K562 (cell line): ENCODE results near the gene CEMIP2. TPM values are rescaled to one million over a fixed set of nuclear protein-coding genes. Genes with fewer than 3 reads are reported as not detected.
A peak's percentile ranks its signal among the peaks of the same experiment; 100 is the strongest.

Experiments
- ELF2 ChIP-seq: fragments of 250-450 bp; sonication (Bioruptor Pico); IDR thresholded peaks from 2 replicates; pipeline ENCODE4 v1.5.0; 2021; ENCODE audit warnings: mild to moderate bottlenecking
- EP400 ChIP-seq: fragments of 450-650 bp; IDR thresholded peaks from 2 replicates; pipeline ENCODE4 v1.6.1; 2017; ENCODE audit warnings: antibody characterized with exemption, mild to moderate bottlenecking, moderate library complexity
- ETV6 ChIP-seq, 3 experiments: fragments of 150-350 bp in 1 of 3; sonication (generic) in 1 of 3; formaldehyde crosslinking in 1 of 3; IDR thresholded peaks; 2 replicates each; pipeline versions ENCODE4 v1.6.1 to v1.8.0; 2014 to 2022; ENCODE audit warnings: borderline replicate concordance in 2 of 3, low read depth in 2 of 3, antibody characterized with exemption in 1 of 3, low read length in 1 of 3, mild to moderate bottlenecking in 1 of 3, missing genetic modification reagents in 1 of 3
- HNRNPH1 ChIP-seq: fragments of 200-400 bp; formaldehyde crosslinking; optimal IDR thresholded peaks from 2 replicates; pipeline ENCODE3; 2017; ENCODE audit warnings: low read depth, mild to moderate bottlenecking, low read length, moderate library complexity
- IRF2 ChIP-seq: sonication (generic); formaldehyde crosslinking; IDR thresholded peaks from 2 replicates; pipeline ENCODE4 v1.8.1; 2022; ENCODE audit warnings: mild to moderate bottlenecking, missing genetic modification reagents
- MCM3 ChIP-seq: fragments of 450-650 bp; IDR thresholded peaks from 2 replicates; pipeline ENCODE4 v1.6.1; 2016
- PPARD ChIP-seq: fragments of 250-450 bp; sonication (Bioruptor Pico); IDR thresholded peaks from 2 replicates; pipeline ENCODE4 v1.8.0; 2022; ENCODE audit warnings: inconsistent platforms, mild to moderate bottlenecking, moderate library complexity
- RHOXF2B ChIP-seq: fragments of 250-450 bp; sonication (Bioruptor Pico); conservative IDR thresholded peaks from 2 replicates; pipeline ENCODE4 v1.5.1; 2021
- SNIP1 ChIP-seq: fragments of 450-650 bp; IDR thresholded peaks from 2 replicates; pipeline ENCODE4 v1.7.1; 2017; ENCODE audit warnings: low read depth, mild to moderate bottlenecking
- SNRNP70 ChIP-seq: fragments of 200-400 bp; formaldehyde crosslinking; optimal IDR thresholded peaks from 2 replicates; pipeline ENCODE3; 2017; ENCODE audit warnings: low read depth, low read length
- ZBTB43 ChIP-seq: sonication (generic); formaldehyde crosslinking; IDR thresholded peaks from 2 replicates; pipeline ENCODE4 v1.8.0; 2023; ENCODE audit warnings: mild to moderate bottlenecking, missing genetic modification reagents
- polyA plus RNA-seq, 8 experiments: library from polyadenylated mRNA; depleted of rRNA in 4 of 8; stranded (reverse) in 5 of 8; unstranded in 3 of 8; fragments of >200 nt; fragmentation: Nextera tagmentation in 2 of 8; fragmentation: Illumina TruSeq in 1 of 8; extraction: Ambion mirVana in 2 of 8; extraction: Trizol in 1 of 8; gene quantifications; 2 replicates each; pipeline versions ENCODE4 v1.2.1 to v1.2.3, GENCODE V29; 2011 to 2014; ENCODE audit warnings: inconsistent platforms in 1 of 8, missing spikeins in 1 of 8
- total RNA-seq, 7 experiments: library from RNA; depleted of rRNA in 6 of 7; stranded (reverse); fragments of >200 nt in 6 of 7; fragmentation: Illumina TruSeq in 2 of 7; extraction: Trizol in 2 of 7; gene quantifications; 2 replicates each; pipeline versions ENCODE4 v1.2.1 to v1.2.3, GENCODE V29; 2011 to 2021; ENCODE audit warnings: low replicate concordance in 1 of 7
- TF ChIP-seq, protein P1 (sequence below), 2 experiments: fragments of 450-650 bp; IDR thresholded peaks; 2 replicates each; pipeline ENCODE4 v1.6.1; 2016; ENCODE audit warnings: mild to moderate bottlenecking in 2 of 2, borderline replicate concordance in 1 of 2, low read depth in 1 of 2, moderate library complexity in 1 of 2
- TF ChIP-seq, protein P2 (sequence below): IDR thresholded peaks from 2 replicates; pipeline ENCODE4 v1.6.1; 2011; ENCODE audit not compliant: insufficient read length; ENCODE audit errors: extremely low read depth
- TF ChIP-seq, protein P3 (sequence below): fragments of 450-650 bp; formaldehyde crosslinking; IDR thresholded peaks from 2 replicates; pipeline ENCODE4 v1.4.0; 2022; ENCODE audit warnings: missing genetic modification characterization

The CEMIP2 gene
- total and polyA plus RNA-seq, 9 of the 15 experiments (the other 6 are each of a cell fraction or from before 2014, with no cell fraction given), result 5.4 to 29.9 (median 14.2) TPM

DNA sequence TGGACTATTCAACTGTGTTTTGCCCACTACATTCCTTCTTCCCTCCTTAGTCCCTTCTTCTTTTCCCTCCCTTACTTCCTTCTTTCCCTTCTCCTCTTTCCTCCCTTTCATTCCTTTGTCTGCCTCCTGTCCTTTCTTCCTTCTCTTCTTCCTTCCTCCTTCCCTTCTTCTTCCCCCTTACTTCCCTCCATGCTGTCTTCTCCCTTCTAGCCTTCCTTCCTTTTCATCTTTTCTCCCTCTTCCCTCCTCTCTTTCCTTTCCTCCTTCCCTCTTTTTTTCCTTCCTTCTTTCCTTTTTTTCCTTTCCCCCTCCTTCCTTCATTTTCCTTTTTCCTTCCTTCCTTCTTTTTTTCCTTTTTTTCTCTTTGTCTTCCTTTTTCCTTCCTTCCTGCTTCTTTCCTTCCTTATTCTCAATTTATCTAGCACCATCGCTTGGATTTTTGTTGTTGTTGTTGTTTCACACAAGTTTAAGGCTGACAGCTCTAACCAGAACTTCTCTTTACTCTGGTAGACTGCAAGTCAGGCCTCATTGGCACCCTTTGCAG is 123.4 kb downstream of the CEMIP2 start (continued):
- TF ChIP-seq, protein P1, sequence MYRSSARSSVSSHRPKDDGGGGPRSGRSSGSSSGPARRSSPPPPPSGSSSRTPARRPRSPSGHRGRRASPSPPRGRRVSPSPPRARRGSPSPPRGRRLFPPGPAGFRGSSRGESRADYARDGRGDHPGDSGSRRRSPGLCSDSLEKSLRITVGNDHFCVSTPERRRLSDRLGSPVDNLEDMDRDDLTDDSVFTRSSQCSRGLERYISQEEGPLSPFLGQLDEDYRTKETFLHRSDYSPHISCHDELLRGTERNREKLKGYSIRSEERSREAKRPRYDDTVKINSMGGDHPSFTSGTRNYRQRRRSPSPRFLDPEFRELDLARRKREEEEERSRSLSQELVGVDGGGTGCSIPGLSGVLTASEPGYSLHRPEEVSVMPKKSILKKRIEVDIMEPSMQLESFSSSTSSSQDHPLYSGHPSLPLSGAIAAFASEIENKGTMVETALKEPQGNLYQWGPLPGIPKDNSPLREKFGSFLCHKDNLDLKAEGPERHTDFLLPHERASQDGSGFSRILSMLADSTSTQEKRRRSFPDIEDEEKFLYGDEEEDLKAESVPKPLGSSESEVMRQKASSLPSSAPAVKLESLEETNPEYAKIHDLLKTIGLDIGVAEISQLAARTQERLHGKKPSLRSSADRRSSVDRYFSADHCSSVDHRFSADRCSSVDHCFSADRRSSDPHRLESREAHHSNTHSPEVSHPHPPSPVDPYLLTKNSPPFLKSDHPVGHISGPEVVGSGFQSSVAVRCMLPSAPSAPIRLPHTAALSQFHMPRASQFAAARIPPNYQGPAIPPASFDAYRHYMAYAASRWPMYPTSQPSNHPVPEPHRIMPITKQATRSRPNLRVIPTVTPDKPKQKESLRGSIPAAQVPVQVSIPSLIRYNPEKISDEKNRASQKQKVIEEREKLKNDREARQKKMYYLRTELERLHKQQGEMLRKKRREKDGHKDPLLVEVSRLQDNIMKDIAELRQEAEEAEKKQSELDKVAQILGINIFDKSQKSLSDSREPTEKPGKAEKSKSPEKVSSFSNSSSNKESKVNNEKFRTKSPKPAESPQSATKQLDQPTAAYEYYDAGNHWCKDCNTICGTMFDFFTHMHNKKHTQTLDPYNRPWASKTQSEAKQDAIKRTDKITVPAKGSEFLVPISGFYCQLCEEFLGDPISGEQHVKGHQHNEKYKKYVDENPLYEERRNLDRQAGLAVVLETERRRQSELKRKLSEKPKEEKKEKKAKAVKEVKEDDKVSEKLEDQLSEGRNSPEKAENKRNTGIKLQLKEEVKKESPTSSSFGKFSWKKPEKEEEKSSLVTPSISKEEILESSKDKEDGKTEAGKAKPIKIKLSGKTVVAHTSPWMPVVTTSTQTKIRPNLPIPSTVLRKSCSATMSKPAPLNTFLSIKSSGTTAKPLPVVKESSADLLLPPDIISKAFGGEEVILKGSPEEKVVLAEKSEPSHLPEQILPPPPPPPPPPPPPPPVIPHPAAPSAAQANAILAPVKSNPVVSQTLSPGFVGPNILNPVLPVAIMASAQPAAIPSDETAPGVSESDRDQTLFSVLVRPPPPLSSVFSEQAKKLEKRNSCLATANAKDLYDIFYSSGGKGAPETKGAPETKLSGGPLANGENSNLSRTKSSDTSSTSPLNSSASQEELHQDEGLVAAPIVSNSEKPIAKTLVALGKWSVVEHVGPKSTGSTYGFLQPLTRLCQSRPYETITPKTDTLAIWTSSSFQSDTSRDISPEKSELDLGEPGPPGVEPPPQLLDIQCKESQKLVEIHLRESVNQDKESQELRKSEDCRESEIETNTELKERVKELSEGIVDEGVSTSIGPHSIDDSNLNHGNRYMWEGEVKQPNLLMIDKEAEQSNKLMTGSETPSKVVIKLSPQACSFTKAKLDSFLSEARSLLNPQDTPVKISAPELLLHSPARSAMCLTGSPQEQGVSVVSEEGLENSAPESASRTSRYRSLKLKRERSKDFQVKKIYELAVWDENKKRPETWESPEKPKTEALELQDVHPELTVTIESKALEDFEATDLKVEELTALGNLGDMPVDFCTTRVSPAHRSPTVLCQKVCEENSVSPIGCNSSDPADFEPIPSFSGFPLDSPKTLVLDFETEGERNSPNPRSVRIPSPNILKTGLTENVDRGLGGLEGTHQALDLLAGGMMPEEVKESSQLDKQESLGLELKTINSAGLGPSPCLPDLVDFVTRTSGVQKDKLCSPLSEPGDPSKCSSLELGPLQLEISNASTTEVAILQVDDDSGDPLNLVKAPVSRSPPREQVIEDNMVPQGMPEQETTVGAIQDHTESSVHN (IDR thresholded peaks at IDR 0.05; ENCODE audit: borderline replicate concordance in 1 of 2, low read depth in 1 of 2), result no peak
- TF ChIP-seq RHOXF2B (CRISPR knock-in tag), result no peak
- no peak for TF ChIP-seq ELF2 (CRISPR knock-in tag)
- TF ChIP-seq PPARD (CRISPR knock-in tag), result no peak
- TF ChIP-seq HNRNPH1, result no peak
- no peak for TF ChIP-seq IRF2 (CRISPR knock-in tag)
- no peak for TF ChIP-seq SNIP1
- TF ChIP-seq ETV6 (IDR thresholded peaks at IDR 0.05; ENCODE audit: borderline replicate concordance in 1 of 2, low read depth in 2 of 2, low read length in 1 of 2), result no peak
- TF ChIP-seq ETV6 (CRISPR knock-in tag; IDR thresholded peaks at IDR 0.05; ENCODE audit: borderline replicate concordance), result no peak
- no peak for TF ChIP-seq MCM3
- TF ChIP-seq, protein P2, sequence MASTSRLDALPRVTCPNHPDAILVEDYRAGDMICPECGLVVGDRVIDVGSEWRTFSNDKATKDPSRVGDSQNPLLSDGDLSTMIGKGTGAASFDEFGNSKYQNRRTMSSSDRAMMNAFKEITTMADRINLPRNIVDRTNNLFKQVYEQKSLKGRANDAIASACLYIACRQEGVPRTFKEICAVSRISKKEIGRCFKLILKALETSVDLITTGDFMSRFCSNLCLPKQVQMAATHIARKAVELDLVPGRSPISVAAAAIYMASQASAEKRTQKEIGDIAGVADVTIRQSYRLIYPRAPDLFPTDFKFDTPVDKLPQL, result no peak
- TF ChIP-seq SNRNP70, result no peak
- TF ChIP-seq ZBTB43, result no peak
- no peak for TF ChIP-seq EP400
- TF ChIP-seq, protein P3, sequence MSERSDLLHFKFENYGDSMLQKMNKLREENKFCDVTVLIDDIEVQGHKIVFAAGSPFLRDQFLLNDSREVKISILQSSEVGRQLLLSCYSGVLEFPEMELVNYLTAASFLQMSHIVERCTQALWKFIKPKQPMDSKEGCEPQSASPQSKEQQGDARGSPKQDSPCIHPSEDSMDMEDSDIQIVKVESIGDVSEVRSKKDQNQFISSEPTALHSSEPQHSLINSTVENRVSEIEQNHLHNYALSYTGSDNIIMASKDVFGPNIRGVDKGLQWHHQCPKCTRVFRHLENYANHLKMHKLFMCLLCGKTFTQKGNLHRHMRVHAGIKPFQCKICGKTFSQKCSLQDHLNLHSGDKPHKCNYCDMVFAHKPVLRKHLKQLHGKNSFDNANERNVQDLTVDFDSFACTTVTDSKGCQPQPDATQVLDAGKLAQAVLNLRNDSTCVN (CRISPR knock-in tag), result 0 out of 2 replicates have a peak, but pooled peaks have one; percentile 38
